ENCODE results near the gene HDAC6. TPM values are rescaled to one million over a fixed set of nuclear protein-coding genes. Genes with fewer than 3 reads are reported as not detected.

Gene HDAC6
- total and polyA plus RNA-seq, 2 of the 13 experiments (the other 11 are each of a cell fraction or from before 2014, with no cell fraction given) = 80.4 to 93.6 TPM

DNA sequence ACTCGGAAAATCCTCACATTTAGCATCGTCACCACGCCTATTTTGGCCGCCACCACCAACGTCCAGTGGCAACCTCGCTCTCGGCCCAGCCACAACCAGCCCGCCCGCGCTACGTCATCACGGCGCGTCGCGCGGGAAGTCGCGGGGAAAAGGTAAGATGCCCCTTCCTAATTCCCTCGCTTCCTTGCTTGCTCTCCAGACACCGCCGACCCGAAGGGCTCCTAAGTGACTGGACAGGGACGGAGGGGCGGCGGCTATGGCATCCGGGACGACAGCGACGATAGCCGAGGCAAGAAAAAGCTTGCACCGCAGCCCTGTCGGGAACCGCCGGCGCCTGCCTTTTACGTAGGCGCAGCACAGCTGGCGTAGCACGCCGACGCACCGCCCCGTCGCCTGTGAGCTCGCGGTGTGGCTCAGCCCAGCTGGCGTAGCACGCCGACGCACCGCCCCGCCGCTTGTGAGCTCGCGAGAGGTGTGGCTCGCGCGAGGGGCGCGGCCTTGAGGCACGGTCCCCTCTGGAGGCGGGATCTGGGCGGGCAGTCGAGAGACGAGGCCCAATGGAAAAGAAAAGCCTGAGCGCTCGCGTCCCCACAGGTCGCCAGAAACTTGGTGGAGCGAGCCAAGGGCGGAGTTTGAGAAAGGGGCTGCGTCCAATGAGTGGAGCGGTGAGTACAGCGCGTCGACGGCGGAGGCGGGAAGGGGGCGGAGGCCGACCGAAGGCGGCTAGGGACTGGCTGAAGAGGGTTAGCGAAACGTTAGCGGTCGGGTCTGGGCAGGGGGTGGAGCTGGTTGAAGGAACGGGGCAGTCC, at the start of gene HDAC6 (continued):
- TF ChIP-seq, protein P1, sequence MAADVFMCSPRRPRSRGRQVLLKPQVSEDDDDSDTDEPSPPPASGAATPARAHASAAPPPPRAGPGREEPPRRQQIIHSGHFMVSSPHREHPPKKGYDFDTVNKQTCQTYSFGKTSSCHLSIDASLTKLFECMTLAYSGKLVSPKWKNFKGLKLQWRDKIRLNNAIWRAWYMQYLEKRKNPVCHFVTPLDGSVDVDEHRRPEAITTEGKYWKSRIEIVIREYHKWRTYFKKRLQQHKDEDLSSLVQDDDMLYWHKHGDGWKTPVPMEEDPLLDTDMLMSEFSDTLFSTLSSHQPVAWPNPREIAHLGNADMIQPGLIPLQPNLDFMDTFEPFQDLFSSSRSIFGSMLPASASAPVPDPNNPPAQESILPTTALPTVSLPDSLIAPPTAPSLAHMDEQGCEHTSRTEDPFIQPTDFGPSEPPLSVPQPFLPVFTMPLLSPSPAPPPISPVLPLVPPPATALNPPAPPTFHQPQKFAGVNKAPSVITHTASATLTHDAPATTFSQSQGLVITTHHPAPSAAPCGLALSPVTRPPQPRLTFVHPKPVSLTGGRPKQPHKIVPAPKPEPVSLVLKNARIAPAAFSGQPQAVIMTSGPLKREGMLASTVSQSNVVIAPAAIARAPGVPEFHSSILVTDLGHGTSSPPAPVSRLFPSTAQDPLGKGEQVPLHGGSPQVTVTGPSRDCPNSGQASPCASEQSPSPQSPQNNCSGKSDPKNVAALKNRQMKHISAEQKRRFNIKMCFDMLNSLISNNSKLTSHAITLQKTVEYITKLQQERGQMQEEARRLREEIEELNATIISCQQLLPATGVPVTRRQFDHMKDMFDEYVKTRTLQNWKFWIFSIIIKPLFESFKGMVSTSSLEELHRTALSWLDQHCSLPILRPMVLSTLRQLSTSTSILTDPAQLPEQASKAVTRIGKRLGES (CRISPR knock-in tag; IDR thresholded peaks at IDR 0.05; ENCODE audit: borderline replicate concordance) = no peak
- TF ChIP-seq, protein P2, sequence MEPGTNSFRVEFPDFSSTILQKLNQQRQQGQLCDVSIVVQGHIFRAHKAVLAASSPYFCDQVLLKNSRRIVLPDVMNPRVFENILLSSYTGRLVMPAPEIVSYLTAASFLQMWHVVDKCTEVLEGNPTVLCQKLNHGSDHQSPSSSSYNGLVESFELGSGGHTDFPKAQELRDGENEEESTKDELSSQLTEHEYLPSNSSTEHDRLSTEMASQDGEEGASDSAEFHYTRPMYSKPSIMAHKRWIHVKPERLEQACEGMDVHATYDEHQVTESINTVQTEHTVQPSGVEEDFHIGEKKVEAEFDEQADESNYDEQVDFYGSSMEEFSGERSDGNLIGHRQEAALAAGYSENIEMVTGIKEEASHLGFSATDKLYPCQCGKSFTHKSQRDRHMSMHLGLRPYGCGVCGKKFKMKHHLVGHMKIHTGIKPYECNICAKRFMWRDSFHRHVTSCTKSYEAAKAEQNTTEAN (CRISPR knock-in tag; conservative IDR thresholded peaks at IDR 0.05) = no peak
- TF ChIP-seq MAFK (conservative IDR thresholded peaks at IDR 0.05 in 1 of 2, IDR thresholded peaks at IDR 0.05 in 1 of 2; ENCODE audit: low read length in 2 of 2) (no peak), NFYB (CRISPR knock-in tag; IDR thresholded peaks at IDR 0.05) (peak; percentile 83), SAP130 (CRISPR knock-in tag; IDR thresholded peaks at IDR 0.05; ENCODE audit: low read depth) (peak; percentile 74), ISX (CRISPR knock-in tag; conservative IDR thresholded peaks at IDR 0.05) (no peak), THAP11 (CRISPR knock-in tag; IDR thresholded peaks at IDR 0.05) (peak; percentile 89), POLR2AphosphoS5 (IDR thresholded peaks at IDR 0.05; ENCODE audit: low read depth, low read length) (peak; percentile 44; the same call in 1 of the 2 replicates), ZFX (CRISPR knock-in tag; IDR thresholded peaks at IDR 0.05; ENCODE audit: low read depth) (peak; percentile 46; the same call in 1 of the 2 replicates), SIN3B (IDR thresholded peaks at IDR 0.05; ENCODE audit: low read length) (peak; percentile 52; the same call in 1 of the 2 replicates), DR1 (CRISPR knock-in tag; IDR thresholded peaks at IDR 0.05) (peak; percentile 65; the same call in 1 of the 2 replicates), EED (CRISPR knock-in tag; IDR thresholded peaks at IDR 0.05) (no peak), SPEN (CRISPR knock-in tag; IDR thresholded peaks at IDR 0.05; ENCODE audit: low read depth) (peak; percentile 39; the same call in 1 of the 2 replicates)
- TF ChIP-seq, protein P3, sequence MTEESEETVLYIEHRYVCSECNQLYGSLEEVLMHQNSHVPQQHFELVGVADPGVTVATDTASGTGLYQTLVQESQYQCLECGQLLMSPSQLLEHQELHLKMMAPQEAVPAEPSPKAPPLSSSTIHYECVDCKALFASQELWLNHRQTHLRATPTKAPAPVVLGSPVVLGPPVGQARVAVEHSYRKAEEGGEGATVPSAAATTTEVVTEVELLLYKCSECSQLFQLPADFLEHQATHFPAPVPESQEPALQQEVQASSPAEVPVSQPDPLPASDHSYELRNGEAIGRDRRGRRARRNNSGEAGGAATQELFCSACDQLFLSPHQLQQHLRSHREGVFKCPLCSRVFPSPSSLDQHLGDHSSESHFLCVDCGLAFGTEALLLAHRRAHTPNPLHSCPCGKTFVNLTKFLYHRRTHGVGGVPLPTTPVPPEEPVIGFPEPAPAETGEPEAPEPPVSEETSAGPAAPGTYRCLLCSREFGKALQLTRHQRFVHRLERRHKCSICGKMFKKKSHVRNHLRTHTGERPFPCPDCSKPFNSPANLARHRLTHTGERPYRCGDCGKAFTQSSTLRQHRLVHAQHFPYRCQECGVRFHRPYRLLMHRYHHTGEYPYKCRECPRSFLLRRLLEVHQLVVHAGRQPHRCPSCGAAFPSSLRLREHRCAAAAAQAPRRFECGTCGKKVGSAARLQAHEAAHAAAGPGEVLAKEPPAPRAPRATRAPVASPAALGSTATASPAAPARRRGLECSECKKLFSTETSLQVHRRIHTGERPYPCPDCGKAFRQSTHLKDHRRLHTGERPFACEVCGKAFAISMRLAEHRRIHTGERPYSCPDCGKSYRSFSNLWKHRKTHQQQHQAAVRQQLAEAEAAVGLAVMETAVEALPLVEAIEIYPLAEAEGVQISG (CRISPR knock-in tag; IDR thresholded peaks at IDR 0.05) = peak; percentile 53; the same call in 1 of the 2 replicates
- TF ChIP-seq, protein P4, sequence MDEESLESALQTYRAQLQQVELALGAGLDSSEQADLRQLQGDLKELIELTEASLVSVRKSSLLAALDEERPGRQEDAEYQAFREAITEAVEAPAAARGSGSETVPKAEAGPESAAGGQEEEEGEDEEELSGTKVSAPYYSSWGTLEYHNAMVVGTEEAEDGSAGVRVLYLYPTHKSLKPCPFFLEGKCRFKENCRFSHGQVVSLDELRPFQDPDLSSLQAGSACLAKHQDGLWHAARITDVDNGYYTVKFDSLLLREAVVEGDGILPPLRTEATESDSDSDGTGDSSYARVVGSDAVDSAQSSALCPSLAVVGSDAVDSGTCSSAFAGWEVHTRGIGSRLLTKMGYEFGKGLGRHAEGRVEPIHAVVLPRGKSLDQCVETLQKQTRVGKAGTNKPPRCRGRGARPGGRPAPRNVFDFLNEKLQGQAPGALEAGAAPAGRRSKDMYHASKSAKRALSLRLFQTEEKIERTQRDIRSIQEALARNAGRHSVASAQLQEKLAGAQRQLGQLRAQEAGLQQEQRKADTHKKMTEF (CRISPR knock-in tag; IDR thresholded peaks at IDR 0.05) = peak; percentile 71; the same call in 1 of the 2 replicates

Data from HepG2 (cell line).